Measurements from ENCODE around the gene PCDHB16.
"Not testable (repeated sequence)": the region's sequence is repeated elsewhere in the genome, so short reads cannot be mapped to it uniquely, and the experiment has no call there.

Gene PCDHB16

GRCh38 chr5:141184117-141184855 lies 2.1 kb downstream of the PCDHB16 start:
- DNase-seq: not testable (repeated sequence)

- peak; percentile 35 for DNase-seq
Observed at GRCh38 chr5:141186897-141187512, 4.8 kb downstream of the PCDHB16 start, which contains the start of gene PCDHB9. TSS of gene PCDHB9 (plus strand) at chr5:141187161. CDS start at chr5:141187319, 158 bp downstream.

GRCh38 chr5:141188682-141189081 lies 6.5 kb downstream of the PCDHB16 start:
- DNase-seq: not testable (repeated sequence)

GRCh38 chr5:141189131-141189530 lies 6.9 kb downstream of the PCDHB16 start:
- not testable (repeated sequence) for DNase-seq

- DNase-seq: peak; percentile 16
Observed at GRCh38 chr5:141192110-141192725, 10.0 kb downstream of the PCDHB16 start, which contains the start of gene PCDHB10. TSS of gene PCDHB10 (plus strand) at chr5:141192353. CDS start at chr5:141192553, 200 bp downstream.

GRCh38 chr5:141194332-141194731 lies 12.1 kb downstream of the PCDHB16 start:
- DNase-seq: not testable (repeated sequence)

GRCh38 chr5:141196363-141196762 lies 14.2 kb downstream of the PCDHB16 start:
- no peak for DNase-seq

GRCh38 chr5:141199359-141200235 lies 17.4 kb downstream of the PCDHB16 start, which contains the start of gene PCDHB11:
TSS of gene PCDHB11 (plus strand) at chr5:141199627. CDS start at chr5:141199775, 148 bp downstream.
- DNase-seq: no peak

GRCh38 chr5:141201126-141201525 lies 18.9 kb downstream of the PCDHB16 start:
- not testable (repeated sequence) for DNase-seq

GRCh38 chr5:141201646-141202045 lies 19.5 kb downstream of the PCDHB16 start:
- DNase-seq: not testable (repeated sequence)

GRCh38 chr5:141208478-141208877 lies 26.3 kb downstream of the PCDHB16 start, which contains the start of gene PCDHB12:
TSS of gene PCDHB12 (plus strand) at chr5:141208719. CDS start at chr5:141208908, 189 bp downstream.
- DNase-seq: no peak

GRCh38 chr5:141210281-141210680 lies 28.1 kb downstream of the PCDHB16 start:
- not testable (repeated sequence) for DNase-seq

GRCh38 chr5:141210849-141211248 lies 28.7 kb downstream of the PCDHB16 start:
- not testable (repeated sequence) for DNase-seq

- peak; percentile 17 for DNase-seq
Observed at GRCh38 chr5:141213656-141214339, 31.6 kb downstream of the PCDHB16 start, which contains the start of gene PCDHB13. TSS of gene PCDHB13 (plus strand) at chr5:141213919. CDS start at chr5:141214124, 205 bp downstream.

GRCh38 chr5:141214583-141214982 lies 32.4 kb downstream of the PCDHB16 start:
- DNase-seq: not testable (repeated sequence)

- DNase-seq: not testable (repeated sequence)
Observed at GRCh38 chr5:141215504-141215903, 33.3 kb downstream of the PCDHB16 start.

- not testable (repeated sequence) for DNase-seq
Observed at GRCh38 chr5:141216035-141216434, 33.8 kb downstream of the PCDHB16 start.

- no peak for DNase-seq
Observed at GRCh38 chr5:141223112-141223783, 41.1 kb downstream of the PCDHB16 start, which contains the start of gene PCDHB14. TSS of gene PCDHB14 (plus strand) at chr5:141223343. CDS start at chr5:141223506, 163 bp downstream.

- not testable (repeated sequence) for DNase-seq
Observed at GRCh38 chr5:141224844-141225243, 42.7 kb downstream of the PCDHB16 start.

- not testable (repeated sequence) for DNase-seq
Observed at GRCh38 chr5:141225421-141225820, 43.2 kb downstream of the PCDHB16 start.

Measured in T-helper 9 cell (primary cell).